ENCODE data around the gene ACOT13.
"Not testable (repeated sequence)": the region's sequence is repeated elsewhere in the genome, so short reads cannot be mapped to it uniquely, and the experiment has no call there.

ACOT13 gene

GRCh38 chr6:24667378-24667803 is 514 bp downstream of the ACOT13 start:
- TF ChIP-seq, protein P1, sequence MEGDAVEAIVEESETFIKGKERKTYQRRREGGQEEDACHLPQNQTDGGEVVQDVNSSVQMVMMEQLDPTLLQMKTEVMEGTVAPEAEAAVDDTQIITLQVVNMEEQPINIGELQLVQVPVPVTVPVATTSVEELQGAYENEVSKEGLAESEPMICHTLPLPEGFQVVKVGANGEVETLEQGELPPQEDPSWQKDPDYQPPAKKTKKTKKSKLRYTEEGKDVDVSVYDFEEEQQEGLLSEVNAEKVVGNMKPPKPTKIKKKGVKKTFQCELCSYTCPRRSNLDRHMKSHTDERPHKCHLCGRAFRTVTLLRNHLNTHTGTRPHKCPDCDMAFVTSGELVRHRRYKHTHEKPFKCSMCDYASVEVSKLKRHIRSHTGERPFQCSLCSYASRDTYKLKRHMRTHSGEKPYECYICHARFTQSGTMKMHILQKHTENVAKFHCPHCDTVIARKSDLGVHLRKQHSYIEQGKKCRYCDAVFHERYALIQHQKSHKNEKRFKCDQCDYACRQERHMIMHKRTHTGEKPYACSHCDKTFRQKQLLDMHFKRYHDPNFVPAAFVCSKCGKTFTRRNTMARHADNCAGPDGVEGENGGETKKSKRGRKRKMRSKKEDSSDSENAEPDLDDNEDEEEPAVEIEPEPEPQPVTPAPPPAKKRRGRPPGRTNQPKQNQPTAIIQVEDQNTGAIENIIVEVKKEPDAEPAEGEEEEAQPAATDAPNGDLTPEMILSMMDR (IDR thresholded peaks at IDR 0.05; ENCODE audit: extremely low read depth, insufficient read depth, missing control alignments): no peak
- in situ Hi-C loops (cut with MboI; ENCODE audit: low pct_unique_long_range_greater_than_20kb, low sequenced_read_pairs, unreplicated experiment): no loop called here
- peak; percentile 12 for DNase-seq (ENCODE audit: low spot score)

DNA sequence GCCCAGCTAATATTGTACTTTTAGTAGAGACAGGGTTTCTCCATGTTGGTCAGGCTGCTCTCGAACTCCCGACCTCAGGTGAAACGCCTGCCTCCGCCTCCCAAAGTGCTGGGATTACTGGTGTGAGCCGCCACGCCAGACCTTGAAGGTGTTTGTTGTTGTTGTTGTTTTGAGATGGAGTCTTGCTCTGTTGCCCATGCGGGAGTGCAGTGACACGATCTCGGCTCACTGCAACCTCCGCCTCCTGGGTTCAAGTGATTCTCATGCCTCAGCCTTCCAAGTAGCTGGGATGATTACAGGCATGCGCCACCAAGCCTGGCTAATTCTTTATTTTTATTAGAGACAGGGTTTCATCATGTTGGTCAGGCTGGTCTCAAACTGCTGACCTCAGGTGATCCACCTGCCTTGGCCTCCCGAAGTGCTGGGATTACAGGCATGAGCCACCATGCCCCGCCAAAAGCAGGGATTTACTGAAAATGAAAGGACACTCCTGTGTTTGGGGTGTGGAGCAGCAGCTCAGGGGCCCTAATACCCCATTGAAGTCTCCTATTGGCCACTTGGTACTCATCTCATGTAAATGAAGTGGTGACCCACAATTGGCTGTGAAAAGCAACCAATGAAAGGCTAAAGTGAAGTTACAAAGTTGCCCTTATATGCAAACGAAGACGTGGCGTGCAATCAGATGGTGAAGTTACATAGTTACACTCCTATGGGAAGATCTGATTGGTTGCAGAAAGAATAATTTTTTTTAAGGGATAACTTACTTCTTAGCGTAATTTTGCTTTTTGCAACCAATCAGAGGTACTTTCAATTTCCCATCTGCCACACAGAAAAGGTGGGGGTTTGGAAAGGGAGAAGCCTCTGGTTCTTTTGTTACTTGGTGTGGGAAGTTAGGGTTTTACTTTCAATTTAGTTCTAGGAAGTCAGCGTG is 1.5 kb downstream of the ACOT13 start:
- DNase-seq (ENCODE audit: low spot score); in situ Hi-C loops (cut with MboI; ENCODE audit: low pct_unique_long_range_greater_than_20kb, low sequenced_read_pairs, unreplicated experiment): not testable (repeated sequence)

- TF ChIP-seq, protein P1 (IDR thresholded peaks at IDR 0.05; ENCODE audit: extremely low read depth, insufficient read depth, missing control alignments): no peak
- in situ Hi-C loops (cut with MboI; ENCODE audit: low pct_unique_long_range_greater_than_20kb, low sequenced_read_pairs, unreplicated experiment): no loop called here
- no peak for DNase-seq (ENCODE audit: low spot score)
Observed at GRCh38 chr6:24668997-24669361, 2.1 kb downstream of the ACOT13 start.

DNA sequence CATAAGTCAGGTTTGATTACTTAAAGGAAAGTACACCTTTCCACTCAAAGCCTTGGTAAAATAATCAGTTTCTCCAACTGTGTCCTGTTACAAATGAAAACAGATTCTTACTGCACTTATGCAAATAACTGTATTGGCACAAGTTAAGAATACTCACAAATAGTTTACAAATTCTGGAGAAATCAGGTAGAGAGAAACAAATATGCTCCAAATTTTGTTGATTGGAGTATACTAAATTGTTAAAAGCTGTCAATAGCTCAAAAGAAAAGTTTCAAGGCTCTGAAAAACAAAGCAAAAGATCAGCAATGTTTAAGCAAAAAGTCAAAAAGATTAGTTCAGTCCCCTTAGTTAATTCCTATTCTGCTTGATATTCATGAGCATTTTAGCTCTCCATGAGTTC is 3.6 kb downstream of the ACOT13 start:
- in situ Hi-C loops (cut with MboI; ENCODE audit: low pct_unique_long_range_greater_than_20kb, low sequenced_read_pairs, unreplicated experiment); DNase-seq (ENCODE audit: low spot score): not testable (repeated sequence)

DNA sequence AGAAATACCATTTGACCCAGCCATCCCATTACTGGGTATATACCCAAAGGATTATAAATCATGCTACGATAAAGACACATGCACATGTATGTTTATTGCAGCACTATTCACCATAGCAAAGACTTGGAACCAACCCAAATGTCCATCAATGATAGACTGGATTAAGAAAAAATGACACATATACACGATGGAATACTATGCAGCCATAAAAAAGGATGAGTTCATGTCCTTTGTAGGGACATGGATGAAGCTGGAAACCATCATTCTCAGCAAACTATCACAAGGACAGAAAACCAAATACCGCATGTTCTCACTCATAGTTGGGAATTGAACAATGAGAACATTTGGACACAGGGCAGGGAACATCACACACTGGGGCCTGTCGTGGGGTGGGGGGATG is 4.2 kb downstream of the ACOT13 start:
- in situ Hi-C loops (cut with MboI; ENCODE audit: low pct_unique_long_range_greater_than_20kb, low sequenced_read_pairs, unreplicated experiment); DNase-seq (ENCODE audit: low spot score): not testable (repeated sequence)

- no peak for DNase-seq (ENCODE audit: low spot score)
- TF ChIP-seq, protein P1 (IDR thresholded peaks at IDR 0.05; ENCODE audit: extremely low read depth, insufficient read depth, missing control alignments): no peak
- in situ Hi-C loops (cut with MboI; ENCODE audit: low pct_unique_long_range_greater_than_20kb, low sequenced_read_pairs, unreplicated experiment): no loop called here
Observed at GRCh38 chr6:24672620-24673182, 5.8 kb downstream of the ACOT13 start.

- in situ Hi-C loops (cut with MboI; ENCODE audit: low pct_unique_long_range_greater_than_20kb, low sequenced_read_pairs, unreplicated experiment): no loop called here
- TF ChIP-seq, protein P1 (IDR thresholded peaks at IDR 0.05; ENCODE audit: extremely low read depth, insufficient read depth, missing control alignments): no peak
- DNase-seq (ENCODE audit: low spot score): no peak
Observed at GRCh38 chr6:24673625-24674024, 6.7 kb downstream of the ACOT13 start.

DNA sequence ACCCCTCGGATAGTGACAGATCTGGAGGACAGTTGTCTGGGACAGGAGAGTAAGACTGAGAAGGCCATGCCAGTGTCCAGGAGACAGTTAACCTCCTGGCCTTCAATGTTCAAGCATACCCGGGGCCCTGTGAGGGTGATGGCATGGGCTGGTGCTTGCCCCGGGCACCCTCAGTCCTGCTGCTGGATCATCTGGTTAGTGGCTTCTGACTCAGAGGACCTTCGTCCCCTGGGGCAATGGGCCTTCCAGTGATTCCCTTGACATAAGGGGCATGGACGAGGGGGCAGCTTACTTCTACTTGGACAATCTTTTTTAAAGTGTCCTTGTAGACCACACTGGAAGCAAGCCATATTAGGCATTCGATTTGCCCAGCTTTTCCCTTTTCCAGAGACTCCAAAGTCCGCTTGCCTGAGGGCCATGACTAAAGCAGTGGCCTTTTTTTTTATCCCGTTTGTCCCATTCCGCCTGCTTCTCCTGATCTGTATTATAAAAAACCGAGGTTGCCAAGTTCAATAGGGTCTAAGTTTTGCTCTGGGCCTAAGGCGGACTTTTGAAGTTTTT is 12.0 kb downstream of the ACOT13 start:
- in situ Hi-C loops (cut with MboI; ENCODE audit: low pct_unique_long_range_greater_than_20kb, low sequenced_read_pairs, unreplicated experiment): loop anchor here (25.0 kb wide), 1 partner anchor 242 kb away; no protein-coding TSS in a partner anchor
- DNase-seq (ENCODE audit: low spot score): not testable (repeated sequence)

Measured in GM13977 (cell line).